ENCODE data around the gene SLC25A34.

DNA sequence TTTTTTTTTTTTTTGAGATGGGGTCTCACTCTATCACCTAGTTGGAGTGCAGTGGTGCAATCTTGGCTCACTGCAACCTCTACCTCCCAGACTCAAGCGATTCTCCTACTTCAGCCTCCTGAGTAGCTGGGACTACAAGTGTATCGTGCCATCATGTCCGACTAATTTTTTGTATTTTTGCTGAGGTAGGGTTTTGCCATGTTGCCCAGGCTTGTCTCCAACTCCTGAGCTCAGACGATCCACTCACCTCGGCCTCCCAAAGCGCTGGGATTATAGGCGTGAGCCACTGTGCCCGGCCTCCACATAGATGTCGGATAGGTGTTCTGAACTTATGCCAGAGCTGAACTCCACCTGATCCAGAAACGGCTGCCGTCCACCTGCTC, 30.9 kb upstream of the SLC25A34 start:
- TF ChIP-seq TAF1 (IDR thresholded peaks at IDR 0.05; ENCODE audit: low read depth, low read length) = no peak
- TF ChIP-seq POLR2A (IDR thresholded peaks at IDR 0.05; ENCODE audit: low read depth, low read length) = no peak
- no peak for TF ChIP-seq POLR2AphosphoS5 (IDR thresholded peaks at IDR 0.05; ENCODE audit: low read depth, low read length)
- no peak for TF ChIP-seq PAX5 (IDR thresholded peaks at IDR 0.05; ENCODE audit: insufficient read depth, low read length, severe bottlenecking)
- no peak for TF ChIP-seq POU2F2 (IDR thresholded peaks at IDR 0.05; ENCODE audit: low read depth, low read length)
